Activated naive CD4-positive, alpha-beta T cell treated with Interleukin-2 at 50 U/mL for 16 hours (primary cell): Measurements from ENCODE around the gene TSPAN10.

Experiments used
- DNase-seq: peaks from one replicate; pipeline ENCODE4 v3.0.0-alpha.2; 2020

Gene TSPAN10

GRCh38 chr17:81635973-81636504 is 957 bp upstream of the TSPAN10 start:
- no peak for DNase-seq

GRCh38 chr17:81638683-81639082 is 1.7 kb downstream of the TSPAN10 start:
- DNase-seq: no peak

GRCh38 chr17:81640011-81640410 is 3.0 kb downstream of the TSPAN10 start:
- DNase-seq: no peak

- no peak for DNase-seq
Measured at GRCh38 chr17:81641825-81642489, 5.0 kb downstream of the TSPAN10 start.

- DNase-seq: no peak
Measured at GRCh38 chr17:81644496-81644895, 7.5 kb downstream of the TSPAN10 start.

- no peak for DNase-seq
Measured at GRCh38 chr17:81644976-81645952, 8.3 kb downstream of the TSPAN10 start.

GRCh38 chr17:81646869-81647600 is 10.0 kb downstream of the TSPAN10 start:
- no peak for DNase-seq

- no peak for DNase-seq
Measured at GRCh38 chr17:81647640-81648012, 10.6 kb downstream of the TSPAN10 start.

- no peak for DNase-seq
Measured at GRCh38 chr17:81648013-81648706, 11.2 kb downstream of the TSPAN10 start.

GRCh38 chr17:81648707-81649085 is 11.7 kb downstream of the TSPAN10 start:
- DNase-seq: no peak

- no peak for DNase-seq
Measured at GRCh38 chr17:81650951-81651350, 14.0 kb downstream of the TSPAN10 start.

GRCh38 chr17:81651692-81652091 is 14.7 kb downstream of the TSPAN10 start:
- no peak for DNase-seq

GRCh38 chr17:81652906-81653771 is 16.1 kb downstream of the TSPAN10 start:
- no peak for DNase-seq

GRCh38 chr17:81655378-81656117 is 18.6 kb downstream of the TSPAN10 start:
- no peak for DNase-seq

GRCh38 chr17:81656118-81656743 is 19.2 kb downstream of the TSPAN10 start, which contains the start of gene PDE6G:
Gene PDE6G (minus strand): TSS chr17:81656542. CDS start chr17:81653305, 3,237 bp downstream.
- no peak for DNase-seq

GRCh38 chr17:81656835-81657234 is 19.8 kb downstream of the TSPAN10 start:
- no peak for DNase-seq

GRCh38 chr17:81659038-81659437 is 22.0 kb downstream of the TSPAN10 start:
- DNase-seq: no peak

- DNase-seq: no peak
Measured at GRCh38 chr17:81660441-81660840, 23.4 kb downstream of the TSPAN10 start.

GRCh38 chr17:81662002-81662401 is 25.0 kb downstream of the TSPAN10 start:
- no peak for DNase-seq

GRCh38 chr17:81664051-81664470 is 27.1 kb downstream of the TSPAN10 start:
- no peak for DNase-seq
